Ectodermal cell (in vitro differentiated cells): ENCODE results near the gene NAV3.

Source experiments
- H3K27ac ChIP-seq: 2 replicates; pipeline ENCODE4 v1.7.0; 2013; ENCODE audit warnings: mild to moderate bottlenecking, low read depth, low read length; ENCODE audit not compliant: insufficient read depth, poor library complexity, severe bottlenecking
- H3K27me3 ChIP-seq: 2 replicates; pipeline ENCODE4 v1.7.0; 2013; ENCODE audit warnings: mild to moderate bottlenecking, low read length; ENCODE audit not compliant: insufficient read depth, control insufficient read depth, poor library complexity, severe bottlenecking
- H3K36me3 ChIP-seq: one replicate; pipeline ENCODE4 v1.7.0; 2013; ENCODE audit warnings: low read length; ENCODE audit not compliant: control insufficient read depth, insufficient read depth
- H3K4me1 ChIP-seq: one replicate; pipeline ENCODE4 v1.7.0; 2013; ENCODE audit warnings: low read length; ENCODE audit not compliant: control insufficient read depth, insufficient read depth
- H3K4me3 ChIP-seq: 2 replicates; pipeline ENCODE4 v1.7.0; 2013; ENCODE audit warnings: low read depth, low read length, control low read depth; ENCODE audit not compliant: insufficient read depth
- H3K9me3 ChIP-seq: 2 replicates; pipeline ENCODE4 v1.7.0; 2013; ENCODE audit warnings: mild to moderate bottlenecking, low read length, moderate library complexity; ENCODE audit not compliant: control insufficient read depth
- WGBS, 2 experiments: methylation state at CpG; one replicate each; pipeline ENCODE4 v1.1.7; 2013; ENCODE audit warnings: missing lambda C conversion rate in 2 of 2; 5-methylcytosine and 5-hydroxymethylcytosine counted together

The NAV3 gene

DNA sequence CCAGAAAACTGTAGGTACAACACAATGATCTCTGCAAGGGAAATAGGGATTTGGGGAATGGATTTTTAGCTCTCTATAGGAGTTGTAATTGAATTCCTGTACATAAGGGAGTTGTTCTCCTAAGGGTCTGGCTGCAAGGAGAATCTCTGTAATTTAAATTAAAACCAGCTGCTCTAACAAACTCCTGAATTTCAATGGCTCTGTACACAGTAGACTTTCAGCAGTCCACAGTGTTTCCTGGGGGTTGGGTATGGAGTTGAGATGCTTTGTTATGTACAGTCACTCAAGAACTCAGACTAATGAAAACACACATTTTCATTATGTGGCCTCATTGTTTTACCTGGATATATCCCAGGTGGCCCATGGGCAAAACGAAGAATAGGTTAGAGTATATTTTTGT lies 93.2 kb downstream of the NAV3 start:
- Histone ChIP-seq H3K27me3 (no peaks in the 10 kb centered on the region), H3K36me3 (no peaks in the 10 kb centered on the region), H3K4me3 (no peak overlapping the region), H3K9me3 (no peaks in the 10 kb centered on the region), H3K4me1 (no peaks in the 10 kb centered on the region), H3K27ac (no peak overlapping the region)
- no CpG with 5 or more reads among the region's 1 CpG for WGBS, 2 experiments

DNA sequence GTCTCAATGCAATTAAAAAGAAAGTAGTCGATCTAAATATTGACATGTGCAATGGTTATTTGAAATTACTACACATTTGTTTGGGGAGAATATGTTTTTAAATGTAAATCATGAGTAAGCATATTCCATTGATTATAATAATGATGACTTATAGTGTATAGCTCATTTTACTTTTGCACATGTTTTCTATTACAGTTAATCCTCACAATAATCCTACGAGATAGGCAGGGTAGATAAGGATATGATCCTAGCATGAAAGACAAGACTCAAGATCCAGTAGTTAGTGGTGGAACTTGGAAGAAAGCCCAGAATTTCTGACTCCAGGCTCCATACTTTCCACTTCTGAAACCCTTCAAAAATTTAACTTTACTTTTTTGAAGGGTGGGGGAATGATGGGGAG lies 94.0 kb downstream of the NAV3 start:
- WGBS, 2 experiments: 93 to 97% methylated on average over 2 of the region's 2 CpGs
- H3K9me3 ChIP-seq: no peaks in the 10 kb centered on the region
- no peak overlapping the region for H3K27ac ChIP-seq
- no peaks in the 10 kb centered on the region for H3K4me1 ChIP-seq
- no peaks in the 10 kb centered on the region for H3K27me3 ChIP-seq
- H3K36me3 ChIP-seq: no peaks in the 10 kb centered on the region
- H3K4me3 ChIP-seq: no peak overlapping the region

DNA sequence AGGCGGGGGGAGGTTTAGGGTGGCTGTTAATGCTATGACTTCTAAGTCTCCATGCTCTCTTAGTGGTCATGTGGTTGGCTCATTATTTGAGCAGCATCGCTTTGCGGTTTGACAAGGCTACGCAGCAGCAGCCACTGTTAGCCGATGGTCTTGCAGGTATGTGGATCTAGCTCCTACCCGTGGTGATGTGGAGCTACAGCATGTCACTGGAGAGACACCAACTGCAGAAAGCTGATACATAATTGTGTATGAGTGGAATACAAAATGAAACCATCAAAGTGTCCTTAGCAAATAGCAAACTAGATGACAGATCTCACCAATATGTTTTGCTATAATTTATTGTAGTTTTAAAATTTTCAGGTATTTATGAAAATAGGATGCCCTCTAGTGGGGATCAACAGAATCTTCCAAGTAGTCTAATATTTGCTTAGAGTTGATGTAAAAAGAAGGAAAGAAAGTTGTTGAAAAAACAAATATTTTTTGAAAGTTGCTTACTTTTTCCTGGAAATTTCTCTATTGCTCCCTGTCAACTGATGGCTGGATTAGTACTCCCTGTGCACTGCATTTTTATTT lies 94.9 kb downstream of the NAV3 start:
- Histone ChIP-seq H3K4me1 (no peaks in the 10 kb centered on the region), H3K27me3 (no peaks in the 10 kb centered on the region), H3K27ac (no peak overlapping the region), H3K9me3 (no peaks in the 10 kb centered on the region), H3K36me3 (no peaks in the 10 kb centered on the region), H3K4me3 (no peak overlapping the region)
- WGBS, 2 experiments: 2% methylated on average over 5 of the region's 6 CpGs

DNA sequence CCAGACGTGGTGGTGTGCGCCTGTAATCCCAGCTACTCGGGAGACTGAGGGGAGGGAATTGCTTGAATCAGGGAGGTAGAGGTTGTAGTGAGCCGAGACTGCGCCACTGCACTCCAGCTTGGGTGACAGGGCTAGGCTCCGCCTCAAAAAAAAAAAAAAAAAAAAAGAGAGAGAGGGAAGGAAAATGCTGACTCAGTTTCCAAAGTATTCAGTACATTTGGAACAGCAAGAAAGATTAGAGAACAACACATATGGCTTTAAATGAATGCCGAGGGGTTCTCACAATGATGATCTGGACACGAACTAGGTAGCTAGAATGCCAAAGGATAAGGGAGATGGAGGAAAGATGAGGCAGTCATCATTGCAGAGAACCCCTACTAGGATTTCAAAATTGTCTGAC lies 97.4 kb downstream of the NAV3 start:
- WGBS, 2 experiments: 85 to 96% methylated on average over 8 of the region's 8 CpGs
- no peak overlapping the region for H3K27ac ChIP-seq

DNA sequence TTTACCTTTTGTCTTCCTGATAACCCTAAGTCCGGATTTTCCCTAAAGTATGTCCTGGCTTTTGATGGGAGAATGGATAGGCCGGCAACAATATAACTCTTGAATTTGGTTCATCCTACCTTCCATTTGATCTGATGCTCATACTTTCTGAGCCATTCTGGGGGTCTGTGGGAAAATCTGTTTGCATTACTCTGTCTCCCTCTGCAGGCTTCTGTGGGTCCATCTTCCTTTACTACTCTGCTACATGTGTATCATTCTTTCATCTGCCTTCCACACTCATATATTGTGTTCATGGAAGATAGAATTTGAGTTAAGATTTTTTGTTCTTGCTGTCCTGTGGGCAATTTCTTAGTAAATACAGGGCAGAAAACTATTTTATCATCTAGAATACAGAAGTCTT lies 101.5 kb downstream of the NAV3 start:
- Histone ChIP-seq H3K9me3 (no peaks in the 10 kb centered on the region), H3K4me3 (no peak overlapping the region), H3K36me3 (no peaks in the 10 kb centered on the region), H3K4me1 (no peaks in the 10 kb centered on the region), H3K27me3 (no peaks in the 10 kb centered on the region), H3K27ac (no peak overlapping the region)
- WGBS, 2 experiments: 79 to 88% methylated on average over 2 of the region's 2 CpGs

More for the DNA sequence above, 97.4 kb downstream of the NAV3 start:
- Histone ChIP-seq H3K9me3 (no peaks in the 10 kb centered on the region), H3K4me1 (no peaks in the 10 kb centered on the region), H3K36me3 (no peaks in the 10 kb centered on the region), H3K27me3 (no peaks in the 10 kb centered on the region), H3K4me3 (no peak overlapping the region)

DNA sequence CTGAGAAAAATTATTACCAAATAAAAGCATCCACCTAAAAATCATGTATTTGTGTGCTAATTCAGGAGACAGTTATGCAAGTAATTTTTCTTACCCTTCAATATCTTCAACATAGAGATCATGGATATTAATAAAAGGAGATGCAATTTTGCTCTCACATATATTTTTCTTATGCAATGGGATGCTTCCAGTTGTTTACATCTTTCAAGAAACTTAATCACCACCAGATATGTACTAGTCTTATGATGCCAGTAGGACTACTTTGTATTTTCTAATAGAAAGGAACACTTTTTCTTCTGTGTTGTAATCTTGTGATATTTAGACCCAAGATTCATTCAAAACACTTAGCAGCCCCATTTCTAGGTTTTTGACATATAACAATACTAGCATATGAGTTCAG lies 107.6 kb downstream of the NAV3 start:
- H3K9me3 ChIP-seq: no peaks in the 10 kb centered on the region
- H3K27me3 ChIP-seq: no peaks in the 10 kb centered on the region
- H3K4me3 ChIP-seq: no peak overlapping the region
- H3K27ac ChIP-seq: no peak overlapping the region
- H3K36me3 ChIP-seq: no peaks in the 10 kb centered on the region
- no peaks in the 10 kb centered on the region for H3K4me1 ChIP-seq

DNA sequence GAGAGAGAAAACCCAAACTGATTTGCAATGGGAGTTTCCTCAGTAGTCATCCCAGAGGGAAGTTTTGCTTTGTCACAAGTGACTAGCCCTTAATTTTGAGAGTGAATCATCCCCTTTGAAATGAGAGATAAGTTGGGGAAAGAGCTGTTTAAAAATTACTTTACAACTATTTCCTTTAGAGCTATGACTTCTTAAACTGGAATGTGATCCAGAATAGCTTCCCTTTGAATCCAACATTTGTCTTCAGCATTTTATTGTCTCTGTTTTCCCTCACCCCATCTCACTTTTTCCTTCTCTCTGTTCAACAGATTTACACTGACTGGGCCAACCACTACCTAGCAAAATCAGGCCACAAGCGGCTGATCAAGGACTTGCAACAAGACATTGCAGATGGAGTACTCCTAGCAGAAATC lies 109.3 kb downstream of the NAV3 start:
- 81 to 85% methylated on average over 1 of the region's 1 CpG for WGBS, 2 experiments
- no peak overlapping the region for H3K27ac ChIP-seq
- H3K9me3 ChIP-seq: no peaks in the 10 kb centered on the region
- H3K4me1 ChIP-seq: no peaks in the 10 kb centered on the region
- no peak overlapping the region for H3K4me3 ChIP-seq
- H3K27me3 ChIP-seq: no peaks in the 10 kb centered on the region
- H3K36me3 ChIP-seq: no peaks in the 10 kb centered on the region

DNA sequence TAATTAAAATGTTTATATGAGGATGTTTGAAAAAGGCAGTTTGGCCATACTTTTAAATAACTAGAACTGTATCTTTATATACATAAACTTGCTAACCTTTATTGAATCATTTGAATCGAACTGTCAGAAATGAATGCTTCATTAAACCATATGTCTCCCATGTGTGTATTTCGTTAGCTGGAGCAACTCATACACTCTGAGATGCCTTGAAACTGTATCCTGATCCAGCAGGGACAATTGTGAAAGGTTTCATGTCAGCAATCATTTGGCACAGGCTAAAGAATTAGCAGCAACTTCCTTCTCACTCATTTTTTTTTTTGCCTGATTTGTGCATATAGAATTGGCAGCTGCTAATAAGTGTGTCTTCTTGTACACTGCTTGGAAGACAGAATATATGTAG lies 109.9 kb downstream of the NAV3 start:
- H3K4me1 ChIP-seq: no peaks in the 10 kb centered on the region
- H3K36me3 ChIP-seq: no peaks in the 10 kb centered on the region
- H3K27me3 ChIP-seq: no peaks in the 10 kb centered on the region
- H3K27ac ChIP-seq: no peak overlapping the region
- no peak overlapping the region for H3K4me3 ChIP-seq
- H3K9me3 ChIP-seq: no peaks in the 10 kb centered on the region
- WGBS, 2 experiments: 48 to 50% methylated on average over 2 of the region's 2 CpGs

DNA sequence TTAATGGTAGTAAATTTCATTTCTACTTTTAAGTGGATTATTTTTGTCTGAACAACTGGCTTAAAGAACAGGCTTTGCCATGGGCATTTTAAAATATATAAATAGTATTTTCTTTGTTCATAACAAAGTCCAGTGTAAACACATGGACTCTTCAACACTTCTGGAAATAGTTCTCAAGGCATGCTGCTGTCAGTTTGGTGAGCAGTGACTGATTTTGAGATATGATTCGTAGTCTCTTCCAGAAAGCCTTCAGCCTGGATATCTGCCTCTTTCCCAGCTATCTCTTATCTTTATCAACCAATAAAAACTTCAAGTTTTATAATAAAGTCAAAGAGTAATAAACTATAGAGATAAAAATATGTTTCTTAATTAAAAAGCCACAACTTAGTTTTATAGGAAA lies 110.7 kb downstream of the NAV3 start:
- Histone ChIP-seq H3K4me1 (no peaks in the 10 kb centered on the region), H3K27ac (no peak overlapping the region), H3K36me3 (no peaks in the 10 kb centered on the region), H3K9me3 (no peaks in the 10 kb centered on the region), H3K27me3 (no peaks in the 10 kb centered on the region), H3K4me3 (no peak overlapping the region)
- WGBS, 2 experiments: 91 to 100% methylated on average over 1 of the region's 1 CpG

DNA sequence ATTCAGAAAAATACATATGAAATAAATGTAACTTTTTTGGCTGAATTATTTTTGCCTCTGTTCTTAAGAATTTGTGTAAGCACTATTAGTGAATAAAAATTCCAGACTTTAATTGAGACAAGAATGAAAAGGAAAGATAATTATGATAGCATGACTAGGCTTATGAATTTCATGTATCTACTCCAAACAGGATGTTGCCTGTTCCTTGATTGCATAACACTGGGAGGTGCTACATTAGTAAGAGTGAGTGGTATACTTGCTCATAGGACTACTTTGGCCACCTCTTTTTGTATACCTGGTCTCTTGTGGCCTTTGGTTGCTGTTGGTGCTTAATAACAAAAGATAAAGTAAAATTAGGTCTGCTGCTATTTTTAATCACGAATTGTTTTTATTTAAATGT lies 112.8 kb downstream of the NAV3 start:
- no peak overlapping the region for H3K4me3 ChIP-seq
- no peaks in the 10 kb centered on the region for H3K4me1 ChIP-seq
- WGBS, 2 experiments: 60% methylated on average over 1 of the region's 1 CpG; no CpG with 5 or more reads in 1 of the 2 experiments
- H3K9me3 ChIP-seq: no peaks in the 10 kb centered on the region
- no peaks in the 10 kb centered on the region for H3K36me3 ChIP-seq
- no peaks in the 10 kb centered on the region for H3K27me3 ChIP-seq
- H3K27ac ChIP-seq: no peak overlapping the region

DNA sequence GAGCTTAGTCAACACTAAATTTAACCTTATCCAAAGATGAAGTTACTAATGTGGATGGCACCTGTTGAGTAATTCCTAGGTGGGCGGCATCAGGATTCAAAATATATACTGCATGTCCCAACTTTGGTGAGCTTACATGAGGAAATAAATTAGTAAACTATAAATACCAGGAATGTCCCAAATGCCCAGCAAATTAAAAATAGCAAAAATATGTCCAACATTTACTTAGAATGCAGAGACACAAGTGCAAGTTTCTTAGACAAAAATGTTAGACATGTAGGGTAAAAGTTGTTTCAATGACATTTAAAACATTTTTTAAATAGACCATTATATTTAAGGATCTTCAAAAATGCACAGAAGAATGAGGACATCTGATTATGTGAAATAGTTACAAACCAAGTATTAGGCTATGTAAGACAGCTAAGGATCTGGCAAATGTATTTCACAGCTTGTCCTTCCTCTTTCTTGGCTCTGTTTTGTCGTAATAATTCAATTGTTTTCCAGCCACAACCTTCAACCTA lies 115.9 kb downstream of the NAV3 start:
- Histone ChIP-seq H3K4me1 (no peaks in the 10 kb centered on the region), H3K4me3 (no peak overlapping the region), H3K27me3 (no peaks in the 10 kb centered on the region), H3K36me3 (no peaks in the 10 kb centered on the region), H3K27ac (no peak overlapping the region), H3K9me3 (no peaks in the 10 kb centered on the region)
- WGBS, 2 experiments: 100% methylated on average over 1 of the region's 2 CpGs; no CpG with 5 or more reads in 1 of the 2 experiments
